ENCODE results near the gene C1orf159.

GRCh38 chr1:1075148-1075935, 40.5 kb downstream of the C1orf159 start:
- no peak for TF ChIP-seq CTCF (conservative IDR thresholded peaks at IDR 0.05 in 1 of 2, IDR thresholded peaks at IDR 0.05 in 1 of 2; ENCODE audit: low read depth in 1 of 2, low read length in 2 of 2)
- TF ChIP-seq EZH2 (IDR thresholded peaks at IDR 0.05; ENCODE audit: low read length, missing control alignments) = no peak
